Inflammatory macrophage treated with lipopolysaccharide for 1 hour (primary cell): Measurements from ENCODE around the gene EIPR1.

Experiments used
- DNase-seq, 2 donors: peaks; one replicate each; pipeline ENCODE4 v3.0.0-alpha.2; 2020 to 2022

EIPR1 gene

DNA sequence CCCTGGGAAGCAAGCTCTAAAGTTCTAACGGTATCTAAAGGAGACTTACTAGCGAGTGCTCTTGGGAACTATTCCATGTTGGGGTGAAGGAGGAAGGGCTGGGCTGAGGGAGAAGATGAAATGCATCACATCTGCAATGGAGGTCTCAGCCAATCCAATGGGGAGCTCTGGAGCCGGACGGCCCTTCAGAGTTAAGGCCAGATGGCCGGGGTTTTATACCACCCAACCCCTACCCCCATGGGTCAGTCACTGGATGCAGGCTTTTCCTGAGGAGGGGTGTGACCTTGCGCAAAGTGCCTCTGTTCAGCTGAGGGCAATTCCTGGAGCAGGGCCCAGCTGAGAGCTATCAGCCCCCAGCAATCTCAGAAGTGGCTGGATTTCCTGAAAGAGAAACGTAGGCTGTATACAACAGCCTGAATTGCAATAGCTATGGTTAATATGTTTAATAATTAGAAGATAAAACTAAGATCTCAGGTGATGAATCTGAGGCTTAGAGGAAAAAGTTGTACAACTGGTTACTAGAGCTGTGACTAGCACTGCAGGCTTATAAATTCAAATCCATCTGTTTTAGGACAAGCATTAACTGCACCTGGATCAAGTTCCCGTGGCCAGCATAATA is 21.6 kb downstream of the EIPR1 start:
- no peak for DNase-seq

DNA sequence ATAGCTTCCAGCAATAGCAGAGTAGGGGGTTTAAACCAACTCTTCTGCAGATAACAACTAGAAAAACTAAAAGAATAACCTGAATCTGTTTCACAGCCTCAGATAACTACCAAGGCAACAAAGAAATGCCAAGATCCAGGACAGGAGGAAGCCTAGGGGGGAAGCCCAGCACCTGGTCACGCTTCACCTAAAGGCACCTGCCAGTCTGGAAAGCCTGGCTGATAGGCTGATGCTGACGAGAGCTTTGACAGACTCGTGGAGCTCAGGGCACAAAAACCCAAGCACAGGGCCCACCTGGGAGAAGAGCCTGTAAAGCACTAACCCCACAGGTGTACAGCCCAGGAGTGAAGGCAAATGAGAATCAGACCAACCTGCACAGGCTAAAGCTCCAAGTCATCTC is 22.6 kb downstream of the EIPR1 start:
- no peak for DNase-seq

DNA sequence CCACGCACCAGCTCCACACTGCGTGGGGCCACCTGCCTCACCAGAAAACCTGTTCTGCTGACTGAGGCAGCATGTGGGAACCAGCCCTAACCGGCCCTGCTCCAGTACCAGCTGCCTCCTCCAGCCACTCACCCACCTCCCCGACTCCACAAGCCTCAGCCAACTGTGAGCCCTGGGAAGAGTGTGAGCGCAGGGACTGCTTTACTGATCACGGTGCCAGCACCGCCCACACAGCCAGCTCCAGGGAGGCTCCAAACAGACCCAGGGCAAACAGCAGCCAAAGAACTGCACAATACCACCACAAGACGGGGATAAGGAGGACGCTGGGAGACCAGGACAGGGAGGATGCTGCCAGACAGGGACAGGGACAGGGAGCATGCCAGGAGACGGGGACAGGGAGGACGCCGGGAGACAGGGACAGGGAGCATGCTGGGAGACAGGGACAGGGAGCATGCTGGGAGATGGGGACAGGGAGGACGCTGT is 28.4 kb downstream of the EIPR1 start:
- DNase-seq: no peak

DNA sequence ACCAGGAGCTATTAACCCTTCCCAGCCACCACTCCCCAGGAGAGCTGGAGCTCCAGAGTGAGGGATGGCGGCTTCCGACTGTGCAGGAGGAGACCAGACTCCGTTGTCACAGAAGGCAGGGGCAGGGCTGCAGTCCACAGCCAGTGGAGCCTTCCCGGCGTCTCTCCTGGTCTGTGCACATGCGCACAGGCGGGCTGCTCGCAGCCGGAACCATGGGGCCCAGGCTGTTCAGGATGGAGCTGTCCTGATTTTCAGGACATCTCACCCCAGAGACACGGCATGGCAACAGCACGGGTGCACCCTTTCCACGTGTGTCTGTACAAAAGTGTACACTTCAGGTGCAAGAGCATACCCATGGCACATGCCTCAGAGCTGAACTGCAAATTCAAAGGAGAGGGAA is 28.9 kb downstream of the EIPR1 start:
- DNase-seq: no peak

DNA sequence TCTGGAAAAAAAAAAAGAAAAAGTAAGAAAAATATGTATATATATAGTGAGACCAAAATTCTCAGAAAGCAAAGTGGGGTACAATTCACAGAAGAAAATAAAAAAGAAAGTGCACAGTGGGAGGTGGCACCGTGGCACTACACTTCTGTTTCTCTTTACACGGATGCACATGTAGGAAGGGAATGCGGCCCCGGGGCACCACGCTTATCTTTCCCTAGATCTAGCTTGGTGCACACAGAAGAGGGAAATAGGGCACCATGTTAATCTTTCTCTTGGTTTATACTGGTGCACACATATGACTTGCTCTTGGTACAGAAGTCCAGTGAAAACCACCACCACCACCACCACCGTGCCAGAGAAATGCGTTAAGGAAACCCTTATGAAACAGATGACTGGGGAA is 32.0 kb downstream of the EIPR1 start:
- no peak for DNase-seq

DNA sequence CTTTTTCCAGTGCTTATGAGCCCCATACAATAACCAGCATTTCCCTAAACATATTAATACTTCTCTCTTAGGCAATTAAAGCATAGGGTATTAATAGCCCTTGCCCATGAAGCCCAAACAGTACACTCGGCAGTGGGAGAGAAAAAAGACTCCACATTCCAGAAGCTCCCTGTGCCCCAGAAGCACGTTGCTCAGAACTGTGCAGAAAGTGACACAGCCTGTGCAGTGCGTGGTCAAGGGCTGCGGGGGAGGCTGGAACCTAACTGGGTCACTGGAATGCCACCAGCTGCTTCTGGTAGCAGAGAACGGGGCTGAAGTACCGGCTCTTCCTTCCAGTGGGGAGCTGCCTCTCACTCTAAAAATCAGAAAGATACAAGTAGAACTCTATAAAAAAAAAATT is 32.7 kb downstream of the EIPR1 start:
- no peak for DNase-seq

DNA sequence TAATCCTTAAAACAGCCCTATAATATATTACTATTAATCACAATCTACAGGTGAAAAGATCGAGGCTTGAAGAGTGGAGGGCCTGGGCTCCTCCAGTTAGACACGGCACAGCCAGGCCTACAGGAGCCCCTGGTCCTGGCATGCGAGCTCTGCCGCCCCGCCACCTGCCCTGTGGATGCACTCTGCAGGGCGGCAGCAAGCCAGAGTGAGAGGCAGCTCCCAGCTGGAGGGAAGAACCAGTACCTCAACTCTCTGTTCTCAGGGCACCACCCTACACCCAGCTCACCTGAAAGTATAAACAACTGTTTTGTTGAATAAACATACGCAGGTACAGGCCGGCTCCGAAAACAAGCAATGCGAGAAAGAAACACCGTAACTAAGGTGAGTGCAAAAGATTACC is 34.6 kb downstream of the EIPR1 start:
- DNase-seq: no peak

DNA sequence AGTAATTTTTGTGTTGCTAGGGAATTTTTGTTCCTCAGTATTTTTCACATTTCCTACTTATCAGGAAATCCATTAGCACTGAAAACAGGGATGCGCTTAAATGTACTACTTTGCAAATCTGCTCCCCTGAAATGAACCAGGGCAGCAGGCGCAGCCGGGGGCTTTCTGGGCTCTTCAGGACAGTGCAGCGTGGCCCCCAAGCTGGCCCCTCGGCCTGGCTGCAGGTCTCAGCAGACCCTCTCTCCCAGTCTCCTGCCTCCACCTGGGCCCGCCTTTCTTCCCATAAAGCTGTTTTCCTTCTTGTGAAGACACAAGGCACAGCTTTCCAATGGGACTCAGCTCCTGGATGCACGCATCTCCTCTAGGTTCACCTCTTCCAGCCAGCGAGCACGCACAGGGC is 35.3 kb downstream of the EIPR1 start:
- DNase-seq: no peak

DNA sequence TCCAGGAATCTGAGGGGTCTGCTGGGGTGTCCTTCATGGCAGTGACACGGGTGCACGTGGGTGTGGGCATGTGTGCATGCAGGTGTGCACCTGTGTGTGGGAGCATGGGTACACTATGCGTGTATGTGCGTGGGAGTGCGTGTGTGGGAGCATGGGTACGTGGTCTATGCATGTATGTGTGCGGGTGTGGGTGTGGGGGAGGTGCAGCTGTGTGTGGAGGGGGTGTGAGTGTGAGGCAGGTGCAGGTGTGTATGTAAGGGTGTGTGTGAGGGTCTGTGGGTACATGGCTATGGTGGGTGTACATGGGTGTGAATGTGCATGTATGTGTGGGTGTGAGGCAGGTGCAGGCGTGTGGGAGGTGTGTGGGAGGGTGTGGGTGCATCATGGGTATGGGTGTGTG is 36.3 kb downstream of the EIPR1 start:
- DNase-seq: no peak

DNA sequence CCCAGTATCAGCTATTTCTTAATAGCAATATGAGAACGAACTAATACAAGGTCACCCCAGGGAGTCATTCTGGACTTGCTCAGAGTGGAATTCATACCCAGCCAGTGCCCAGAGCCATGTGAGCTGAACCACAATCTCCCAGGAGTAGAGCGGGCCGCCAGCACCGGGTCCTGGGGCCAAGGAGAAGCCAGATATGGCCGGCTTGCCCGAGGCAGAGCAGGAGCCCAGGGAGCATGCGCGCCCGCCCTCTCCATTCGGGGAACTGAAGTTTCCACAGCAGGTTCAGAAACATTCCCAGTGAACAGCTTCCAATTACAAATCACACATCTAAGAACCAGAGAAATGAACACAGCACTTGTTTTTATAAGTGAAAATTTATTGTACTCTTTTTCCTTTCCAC is 37.5 kb downstream of the EIPR1 start:
- no peak for DNase-seq

DNA sequence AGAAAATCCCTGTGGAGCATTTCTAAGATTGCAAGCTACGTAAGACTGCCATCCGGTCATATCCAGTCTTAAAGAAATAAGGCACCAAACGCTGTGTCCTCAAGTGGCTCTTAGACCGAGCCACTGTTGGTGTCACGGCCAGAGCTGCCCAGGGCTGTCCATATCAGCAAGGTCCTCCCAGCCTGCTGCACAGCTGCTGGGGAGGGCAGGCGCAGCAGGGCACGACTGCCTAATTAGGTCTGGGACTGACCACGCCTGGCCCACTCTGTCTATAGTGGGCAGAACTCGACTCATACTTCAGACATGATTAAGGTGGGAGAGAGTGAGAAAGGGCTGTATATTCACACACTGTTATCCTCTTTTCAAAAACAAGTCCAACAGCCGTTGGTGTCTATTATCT is 39.3 kb downstream of the EIPR1 start:
- DNase-seq: no peak

DNA sequence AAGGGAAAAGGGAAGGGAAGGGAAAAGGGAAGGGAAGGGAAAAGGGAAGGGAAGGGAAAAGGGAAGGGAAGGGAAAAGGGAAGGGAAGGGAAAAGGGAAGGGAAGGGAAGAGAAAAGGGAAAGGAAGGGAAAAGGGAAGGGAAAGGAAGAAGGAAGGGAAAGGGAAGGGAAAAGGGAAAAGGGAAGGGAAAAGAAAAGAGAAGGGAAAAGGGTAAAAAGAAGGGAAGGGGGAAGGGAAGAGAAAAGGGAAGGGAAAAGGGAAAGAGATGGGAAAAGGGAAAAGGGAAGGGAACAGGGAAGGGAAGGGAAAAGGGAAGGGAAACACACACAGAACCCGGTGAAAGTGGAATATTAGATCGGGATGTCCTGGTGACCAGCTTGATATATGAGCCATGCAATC is 40.8 kb downstream of the EIPR1 start:
- no peak for DNase-seq

DNA sequence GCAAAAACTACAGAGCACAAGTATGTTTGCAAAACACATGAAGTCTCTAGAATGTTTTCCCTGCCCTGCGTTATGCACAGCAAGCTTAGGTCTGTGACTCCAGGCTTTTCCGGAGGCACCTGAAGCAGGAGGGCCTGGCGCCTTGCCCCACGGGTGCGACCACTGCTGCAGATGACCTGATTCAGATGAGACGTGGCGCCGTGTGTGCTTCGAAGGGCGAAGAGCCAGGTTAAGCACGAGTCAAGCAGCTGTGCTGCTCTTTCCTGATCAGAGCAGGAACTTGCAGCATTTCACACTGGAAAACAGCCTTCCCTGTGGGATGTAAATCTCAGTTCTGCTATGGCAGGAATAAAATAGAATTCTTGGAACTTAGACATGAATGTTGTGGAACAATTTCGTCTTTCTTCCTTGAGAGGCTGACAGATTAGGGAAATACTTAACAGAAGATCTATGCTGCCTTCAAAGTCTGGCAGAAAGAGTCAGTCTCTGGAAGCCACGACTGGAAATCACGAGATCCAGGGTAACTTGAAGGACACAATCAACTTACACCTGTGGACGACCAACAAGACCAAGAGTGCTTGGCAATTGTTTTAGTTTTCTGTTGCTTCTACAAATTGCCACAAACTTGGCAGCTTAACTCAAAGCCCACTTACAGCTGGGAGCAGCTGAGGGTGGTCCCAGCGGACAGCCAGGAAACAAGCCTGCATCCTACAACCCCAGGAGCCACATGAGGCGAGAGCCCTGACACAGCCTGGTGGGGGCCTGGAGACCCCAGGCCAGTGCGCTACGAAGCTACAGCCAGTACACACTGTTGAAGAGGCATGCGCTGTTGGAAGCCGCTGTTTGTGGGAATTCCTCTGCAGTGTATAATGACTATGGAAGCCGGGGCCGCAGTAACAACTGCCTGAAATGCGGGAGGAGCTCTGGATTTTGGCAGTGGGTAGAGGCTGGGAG is 42.9 kb downstream of the EIPR1 start:
- no peak for DNase-seq

DNA sequence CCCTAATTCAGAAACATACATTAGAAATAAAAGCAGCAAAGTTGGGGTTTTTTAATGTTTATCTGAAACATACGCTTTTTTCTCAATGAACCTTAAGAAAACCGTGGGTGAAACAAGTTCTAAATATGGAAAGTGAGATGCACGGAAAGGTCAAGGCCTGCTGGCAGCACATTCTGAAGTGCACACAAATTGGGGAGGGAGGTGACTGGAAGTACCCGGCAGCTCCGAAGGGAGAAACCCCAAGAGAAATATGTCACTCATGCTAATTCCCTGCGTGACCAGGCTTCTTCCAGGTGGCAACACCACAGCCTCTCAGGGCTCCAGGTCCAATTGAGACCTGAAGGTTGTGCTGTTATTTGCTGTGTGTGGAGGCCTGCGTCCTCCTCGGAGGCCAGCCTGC is 45.5 kb downstream of the EIPR1 start:
- DNase-seq: no peak

DNA sequence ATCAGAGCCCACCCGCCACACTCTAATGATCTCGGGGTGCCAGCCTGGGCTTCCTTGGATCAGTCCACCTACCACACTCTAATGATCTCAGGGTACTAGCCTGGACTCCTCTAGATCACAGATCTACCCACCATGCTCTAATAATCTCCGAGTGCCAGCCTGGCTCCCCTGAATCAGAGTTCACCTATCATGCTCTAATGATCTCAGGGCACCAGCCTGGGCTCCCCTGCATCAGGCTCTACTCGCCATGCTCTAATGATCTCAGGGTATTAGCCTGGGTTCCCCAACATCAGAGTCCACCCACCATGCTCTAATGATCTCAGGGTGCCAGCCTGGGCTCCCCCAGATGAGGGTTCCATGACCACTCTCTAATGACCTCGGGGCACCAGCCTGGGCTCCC is 48.1 kb downstream of the EIPR1 start:
- no peak for DNase-seq

DNA sequence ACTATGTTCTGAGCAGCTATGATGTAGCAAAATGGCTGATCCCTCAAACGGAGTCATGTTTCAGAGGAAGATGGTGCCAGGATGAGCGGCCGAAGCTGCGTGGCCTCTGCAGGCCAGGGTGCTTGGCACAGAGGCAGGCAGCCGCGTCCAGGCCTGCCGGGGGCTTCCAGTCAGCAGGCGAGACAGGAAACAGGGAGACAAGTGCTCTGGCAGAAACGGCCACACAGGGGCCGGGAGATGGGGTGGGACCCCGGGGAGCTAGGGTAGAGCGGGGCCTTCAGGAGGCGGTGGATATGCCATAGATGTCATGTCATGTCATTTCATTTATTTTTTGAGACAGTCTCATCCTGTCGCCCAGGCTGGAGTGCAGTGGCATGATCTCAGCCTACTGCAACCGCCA is 50.7 kb downstream of the EIPR1 start:
- no peak for DNase-seq

DNA sequence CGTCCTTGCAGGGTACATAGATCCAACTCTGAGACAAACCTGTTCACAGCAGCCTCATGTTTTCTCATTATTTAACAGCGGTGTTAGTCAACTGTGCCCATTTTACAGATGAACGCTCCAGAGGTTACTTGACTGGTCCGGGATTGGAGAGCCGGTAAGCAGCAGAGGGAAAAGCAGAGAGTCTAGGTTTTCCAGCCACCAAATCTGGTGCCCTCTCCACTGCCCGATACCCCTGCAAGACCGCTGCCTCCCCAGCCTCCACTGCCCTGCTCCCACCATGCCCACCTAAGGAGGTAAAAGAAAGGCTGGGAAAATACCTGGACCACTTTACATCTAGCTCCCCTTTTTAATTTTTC is 51.5 kb downstream of the EIPR1 start:
- no peak for DNase-seq

DNA sequence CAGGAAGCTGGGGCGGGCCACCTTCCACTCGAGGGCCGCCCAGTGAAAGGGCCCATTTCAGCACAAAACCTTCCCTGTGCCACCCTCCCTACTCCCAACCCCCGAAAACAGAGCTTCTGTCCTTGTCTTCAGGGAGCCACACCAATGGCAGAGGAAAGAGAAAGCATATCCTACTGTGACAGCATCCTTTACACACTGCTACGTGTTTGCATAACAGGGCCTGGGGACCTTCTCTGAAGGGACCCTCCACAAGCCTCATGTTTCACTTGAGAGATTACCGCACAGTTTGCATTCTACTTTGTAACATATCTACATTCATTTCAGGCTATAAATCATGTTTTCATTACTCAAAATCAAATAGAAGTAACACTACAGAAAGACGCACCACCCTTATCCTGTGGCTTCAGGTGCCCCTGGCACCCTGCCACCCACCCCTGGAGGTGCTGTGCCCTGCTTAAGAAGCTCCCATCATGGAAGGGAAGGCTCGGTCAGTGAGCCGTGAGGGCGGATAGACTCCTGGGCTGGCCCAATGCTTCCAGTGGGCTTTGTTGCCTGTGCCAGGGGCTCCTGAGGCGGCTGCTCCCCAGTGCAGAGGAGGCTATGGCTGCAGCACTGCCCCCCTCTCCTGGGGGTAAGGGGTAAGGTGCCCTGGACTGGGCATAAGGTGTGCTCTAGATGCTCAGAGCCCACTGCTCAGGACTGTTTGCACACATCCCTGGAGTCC is 52.0 kb downstream of the EIPR1 start:
- DNase-seq: no peak

DNA sequence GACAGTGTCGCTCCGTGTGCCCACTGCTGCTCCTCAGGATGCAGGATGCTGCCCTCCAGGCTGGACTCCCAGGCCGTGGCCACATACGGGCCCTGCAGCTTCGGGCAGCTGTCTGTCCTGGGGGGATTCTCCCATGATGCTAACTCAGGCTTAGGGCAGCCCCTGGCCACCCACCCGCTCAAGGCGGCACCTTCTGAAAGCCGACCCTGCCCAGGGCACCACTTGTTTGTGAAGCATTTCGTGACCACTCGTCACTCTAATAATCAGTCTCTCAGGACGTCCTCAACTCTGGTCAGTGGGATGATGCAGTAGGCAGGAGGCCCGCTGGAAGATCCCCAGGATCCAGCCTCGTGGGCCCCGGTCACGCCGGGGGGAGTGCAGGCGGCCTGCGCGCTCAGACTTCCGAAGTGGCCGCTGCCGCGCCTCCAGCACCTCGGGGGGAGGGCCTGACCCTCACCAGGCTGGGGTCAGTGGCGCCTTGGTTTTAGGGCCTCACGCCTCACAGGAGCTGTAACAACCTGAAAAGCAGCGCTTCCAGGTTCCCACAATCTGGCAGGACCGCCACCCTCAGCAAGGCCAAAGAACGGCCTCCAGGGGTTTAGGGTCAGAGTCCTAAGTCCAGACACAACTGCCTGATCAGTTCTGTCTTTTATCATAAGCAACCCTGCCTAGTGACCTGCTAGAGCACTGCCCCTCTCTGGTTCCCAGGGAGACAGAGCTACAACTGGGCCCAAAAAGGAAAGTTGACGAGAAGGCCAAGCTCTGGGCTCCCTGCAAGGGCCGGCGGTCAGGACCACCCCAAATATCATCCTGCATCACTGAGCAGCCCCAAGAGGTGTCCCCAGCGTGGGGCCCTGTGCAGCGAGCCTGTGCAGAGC is 53.0 kb downstream of the EIPR1 start:
- DNase-seq: no peak

DNA sequence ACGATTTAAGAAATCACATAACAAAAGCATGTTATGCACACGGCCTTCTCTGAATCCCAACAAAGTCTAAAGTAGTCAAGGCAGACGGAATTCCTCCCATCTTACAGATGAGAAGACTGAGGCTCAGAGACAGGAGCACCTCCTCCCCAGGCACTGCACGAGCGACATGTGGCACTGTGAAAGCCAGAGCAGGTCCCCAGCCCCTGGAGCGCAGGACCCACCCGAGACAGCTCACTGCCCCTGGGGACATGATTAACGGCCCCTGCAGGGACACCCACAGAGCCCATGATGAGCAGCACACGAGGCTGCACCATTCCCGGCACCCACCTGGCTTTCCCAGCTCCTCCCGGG is 53.6 kb downstream of the EIPR1 start:
- no peak for DNase-seq

DNA sequence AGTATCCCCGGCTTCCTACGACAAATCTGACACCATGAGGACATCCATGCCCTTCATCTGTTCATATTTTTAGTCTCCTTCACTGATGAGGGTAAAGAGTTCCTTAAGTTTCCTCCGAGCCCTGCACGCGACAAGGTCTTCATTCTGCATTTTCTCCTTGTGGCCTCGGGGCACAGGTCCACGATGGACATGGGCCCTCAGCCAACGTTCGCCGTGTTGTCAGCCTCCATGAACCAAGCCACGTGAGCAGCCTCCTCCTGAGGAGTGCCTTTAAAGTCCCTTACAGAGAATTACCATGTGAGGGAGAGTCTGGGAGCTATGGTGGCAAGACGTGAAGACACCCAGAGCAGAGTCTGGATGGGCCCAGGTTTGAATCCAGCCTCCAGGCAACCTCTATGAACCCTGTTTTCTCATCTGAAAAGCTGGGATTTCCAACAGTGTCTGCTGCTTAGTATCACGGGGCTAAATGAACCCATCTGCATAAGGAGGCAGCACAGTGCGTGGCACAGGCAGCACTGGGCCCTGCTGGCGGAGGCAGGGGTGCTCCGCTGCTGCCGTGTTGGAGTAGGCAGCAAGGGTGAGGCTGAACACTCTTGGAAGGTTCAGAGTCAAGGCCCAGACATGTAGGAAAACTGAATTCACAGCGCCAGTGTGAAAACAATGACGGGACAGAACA is 54.1 kb downstream of the EIPR1 start:
- DNase-seq: no peak

DNA sequence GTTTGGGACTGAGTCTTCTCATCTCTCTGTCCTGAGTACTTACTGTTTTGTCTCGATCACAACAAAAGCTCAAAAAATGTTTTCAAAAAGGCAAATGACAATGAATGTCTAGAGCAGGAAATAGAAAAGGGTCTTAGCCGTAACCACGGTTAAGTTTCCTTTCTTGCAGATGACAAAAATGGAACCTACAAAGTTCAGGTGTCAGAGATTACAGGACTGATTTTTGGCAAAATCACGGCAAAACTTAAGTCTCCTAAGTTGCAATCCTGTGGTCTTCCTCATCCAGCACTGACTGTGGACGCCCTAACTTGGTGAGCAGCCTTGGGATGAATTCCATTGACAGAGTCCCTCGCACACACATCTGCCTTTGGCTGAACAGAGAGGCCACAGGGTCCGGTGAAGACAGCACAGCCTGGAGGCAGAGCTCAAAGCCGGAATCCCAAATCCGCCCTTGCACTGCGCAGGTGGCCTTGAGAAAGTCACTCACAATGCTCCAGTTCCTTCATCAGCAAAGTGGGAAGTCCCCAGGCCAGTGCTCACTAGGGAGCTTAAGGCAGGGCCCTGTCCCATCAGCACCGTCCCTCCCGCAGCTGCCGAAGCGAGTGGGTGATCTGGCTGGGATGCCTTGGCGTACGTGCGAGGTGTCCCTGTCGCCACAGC is 55.2 kb downstream of the EIPR1 start:
- DNase-seq: no peak
